H1 (cell line): ENCODE results near the gene DHX29. TPM values are rescaled to one million over a fixed set of nuclear protein-coding genes. Genes with fewer than 3 reads are reported as not detected.

Source experiments
- BACH1 ChIP-seq: IDR thresholded peaks from 2 replicates; pipeline ENCODE4 v1.6.1; 2012; ENCODE audit warnings: low read length, improper control_type of control experiment
- BRCA1 ChIP-seq: IDR thresholded peaks from 2 replicates; pipeline ENCODE4 v1.6.1; 2012; ENCODE audit warnings: low read depth, low read length, improper control_type of control experiment
- CEBPB ChIP-seq: IDR thresholded peaks from 2 replicates; pipeline ENCODE4 v1.6.1; 2012; ENCODE audit warnings: low read depth, low read length
- CHD1 ChIP-seq: IDR thresholded peaks from 2 replicates; pipeline ENCODE4 v1.6.1; 2012; ENCODE audit warnings: low read depth, low read length, improper control_type of control experiment
- EGR1 ChIP-seq: IDR thresholded peaks from 2 replicates; pipeline ENCODE4 v1.6.1; 2011; ENCODE audit warnings: low read depth, low read length, borderline replicate concordance
- FOSL1 ChIP-seq: IDR thresholded peaks from 2 replicates; pipeline ENCODE4 v1.6.1; 2011; ENCODE audit warnings: mild to moderate bottlenecking, low read depth, low read length, moderate library complexity; ENCODE audit not compliant: insufficient read depth
- HDAC2 ChIP-seq, 2 experiments: fragments of 300-600 bp in 1 of 2; sonication (generic) in 1 of 2; IDR thresholded peaks; 2 replicates each; pipeline ENCODE4 v1.6.1; 2011 to 2012; ENCODE audit warnings: low read depth in 2 of 2, low read length in 2 of 2, mild to moderate bottlenecking in 2 of 2, moderate library complexity in 2 of 2, borderline replicate concordance in 1 of 2, inconsistent platforms in 1 of 2
- JUN ChIP-seq: IDR thresholded peaks from 2 replicates; pipeline ENCODE4 v1.6.1; 2011; ENCODE audit warnings: low read depth, mild to moderate bottlenecking, improper control_type of control experiment, low read length
- KDM5A ChIP-seq: fragments of 200-600 bp; IDR thresholded peaks from 2 replicates; pipeline ENCODE4 v1.7.1; 2012; ENCODE audit warnings: mild to moderate bottlenecking, low read length, inconsistent platforms, mixed read lengths
- NANOG ChIP-seq: IDR thresholded peaks from 2 replicates; pipeline ENCODE4 v1.6.1; 2011; ENCODE audit warnings: low read length, low read depth, mild to moderate bottlenecking, inconsistent platforms; ENCODE audit not compliant: insufficient read depth, poor library complexity, severe bottlenecking
- POLR2A ChIP-seq, 2 experiments: IDR thresholded peaks; 1 replicate in 1 of 2; 2 replicates in 1 of 2; pipeline ENCODE4 v1.6.1; 2011; ENCODE audit warnings: low read depth in 2 of 2, low read length in 2 of 2, mild to moderate bottlenecking in 2 of 2; ENCODE audit errors: control extremely low read depth in 1 of 2
- RAD21 ChIP-seq, 2 experiments: IDR thresholded peaks in 1 of 2; conservative IDR thresholded peaks in 1 of 2; 2 replicates each; pipeline ENCODE4 v1.6.1; 2011; ENCODE audit warnings: low read depth in 2 of 2, low read length in 2 of 2, improper control_type of control experiment in 1 of 2, inconsistent platforms in 1 of 2, mild to moderate bottlenecking in 1 of 2, moderate library complexity in 1 of 2
- RXRA ChIP-seq: IDR thresholded peaks from 2 replicates; pipeline ENCODE4 v1.6.1; 2011; ENCODE audit warnings: low read depth, mild to moderate bottlenecking, low read length, moderate library complexity; ENCODE audit not compliant: insufficient read depth
- SIN3A ChIP-seq, 2 experiments: IDR thresholded peaks in 1 of 2; conservative IDR thresholded peaks in 1 of 2; 2 replicates each; pipeline ENCODE4 v1.6.1; 2011 to 2012; ENCODE audit warnings: low read length in 2 of 2, improper control_type of control experiment in 1 of 2, low read depth in 1 of 2, mild to moderate bottlenecking in 1 of 2
- SP2 ChIP-seq: IDR thresholded peaks from 2 replicates; pipeline ENCODE4 v1.6.1; 2012; ENCODE audit warnings: mild to moderate bottlenecking, low read length, inconsistent platforms
- SRF ChIP-seq: IDR thresholded peaks from 2 replicates; pipeline ENCODE4 v1.6.1; 2011; ENCODE audit warnings: mild to moderate bottlenecking, low read depth, low read length, moderate library complexity
- TAF1 ChIP-seq: IDR thresholded peaks from 2 replicates; pipeline ENCODE4 v1.6.1; 2011; ENCODE audit warnings: mild to moderate bottlenecking, low read depth, low read length
- ZNF274 ChIP-seq: IDR thresholded peaks from 2 replicates; pipeline ENCODE4 v1.7.0; 2012; ENCODE audit warnings: low read length, borderline replicate concordance; ENCODE audit errors: extremely low read depth
- polyA plus RNA-seq, 7 experiments: library from polyadenylated mRNA; depleted of rRNA in 3 of 7; stranded (reverse) in 5 of 7; unstranded in 2 of 7; fragments of >200 nt in 5 of 7; fragments of 200-250 nt in 2 of 7; gene quantifications; 1 replicate in 5 of 7; 2 replicates in 1 of 7; 4 replicates in 1 of 7; pipeline versions ENCODE4 v1.2.1 to v1.2.3, GENCODE V29; 2011 to 2013; ENCODE audit warnings: missing spikeins in 2 of 7, mixed read lengths in 2 of 7
- total RNA-seq: library from RNA; stranded (reverse); fragmentation: NEBNext Ultra II Directional; extraction: Animal tissue kit (Norgen Biotek cat#: 25700); gene quantifications from 2 replicates; pipeline ENCODE4 v1.2.1, GENCODE V29; 2021
- TF ChIP-seq, protein P1 (sequence below): IDR thresholded peaks from 2 replicates; pipeline ENCODE4 v1.6.1; 2012; ENCODE audit warnings: low read length, inconsistent platforms

Gene DHX29
- total and polyA plus RNA-seq, 2 of the 8 experiments (the other 6 are each of a cell fraction or from before 2014, with no cell fraction given) = 3.4 to 32.1 TPM

DNA sequence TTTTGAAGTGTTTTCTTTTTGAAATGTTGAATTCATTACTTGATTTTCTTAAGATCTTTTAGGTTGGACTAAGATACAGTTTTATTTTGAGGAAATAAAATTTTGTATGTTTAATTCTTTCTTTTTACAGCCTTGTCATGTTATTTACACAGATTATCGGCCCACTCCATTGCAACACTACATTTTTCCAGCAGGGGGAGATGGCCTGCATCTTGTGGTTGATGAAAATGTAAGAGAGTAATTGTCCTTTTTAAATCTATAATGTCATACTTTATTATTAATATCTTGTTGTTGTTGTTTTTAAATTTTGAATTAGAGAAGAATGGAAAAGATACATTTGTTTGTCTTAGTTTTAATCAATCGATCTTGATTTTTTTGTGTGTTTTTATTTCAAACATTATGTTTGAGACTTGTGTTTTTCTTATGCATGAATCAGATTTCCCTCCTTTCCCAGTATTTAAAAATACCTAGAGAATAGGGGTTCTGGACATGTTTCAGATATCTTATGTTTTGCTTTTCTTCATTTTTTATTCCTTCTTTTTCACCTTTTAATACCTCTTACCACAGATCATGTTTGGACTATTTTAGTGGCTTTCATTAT, 37.0 kb upstream of the DHX29 start (continued):
- TF ChIP-seq, protein P1, sequence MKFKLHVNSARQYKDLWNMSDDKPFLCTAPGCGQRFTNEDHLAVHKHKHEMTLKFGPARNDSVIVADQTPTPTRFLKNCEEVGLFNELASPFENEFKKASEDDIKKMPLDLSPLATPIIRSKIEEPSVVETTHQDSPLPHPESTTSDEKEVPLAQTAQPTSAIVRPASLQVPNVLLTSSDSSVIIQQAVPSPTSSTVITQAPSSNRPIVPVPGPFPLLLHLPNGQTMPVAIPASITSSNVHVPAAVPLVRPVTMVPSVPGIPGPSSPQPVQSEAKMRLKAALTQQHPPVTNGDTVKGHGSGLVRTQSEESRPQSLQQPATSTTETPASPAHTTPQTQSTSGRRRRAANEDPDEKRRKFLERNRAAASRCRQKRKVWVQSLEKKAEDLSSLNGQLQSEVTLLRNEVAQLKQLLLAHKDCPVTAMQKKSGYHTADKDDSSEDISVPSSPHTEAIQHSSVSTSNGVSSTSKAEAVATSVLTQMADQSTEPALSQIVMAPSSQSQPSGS = no peak
- TF ChIP-seq SRF (no peak), ZNF274 (no peak), SIN3A (conservative IDR thresholded peaks at IDR 0.05 in 1 of 2, IDR thresholded peaks at IDR 0.05 in 1 of 2; ENCODE audit: low read depth in 1 of 2, low read length in 2 of 2) (no peak), POLR2A (IDR thresholded peaks at IDR 0.05; ENCODE audit: control extremely low read depth in 1 of 2, low read depth in 2 of 2, low read length in 2 of 2) (no peak), CHD1 (no peak), BRCA1 (no peak), TAF1 (no peak), BACH1 (no peak), RXRA (no peak), CEBPB (peak; percentile 55), NANOG (no peak), RAD21 (IDR thresholded peaks at IDR 0.05 in 1 of 2, conservative IDR thresholded peaks at IDR 0.05 in 1 of 2; ENCODE audit: low read depth in 2 of 2, low read length in 2 of 2) (peak; percentile 45 to 49), SP2 (no peak), EGR1 (no peak), JUN (no peak), FOSL1 (no peak), HDAC2 (IDR thresholded peaks at IDR 0.05; ENCODE audit: borderline replicate concordance in 1 of 2, low read depth in 2 of 2, low read length in 2 of 2) (no peak), KDM5A (no peak)
